Prostate gland (tissue), 2 donors: ENCODE results near the gene LRRC30. TPM values are rescaled to one million over a fixed set of nuclear protein-coding genes. Genes with fewer than 3 reads are reported as not detected.

Source experiments
- DNase-seq: peaks from one replicate; pipeline ENCODE4 v3.0.0-alpha.2; 2019; ENCODE audit warnings: low spot score
- H3K27ac ChIP-seq, 2 donors: fragments of 200-600 bp; sonication (generic); 2 replicates each; pipeline ENCODE4 v1.5.1; 2017 to 2019
- H3K27me3 ChIP-seq: fragments of 200-600 bp; sonication (generic); replicated peaks from 2 replicates; pipeline ENCODE4 v1.5.1; 2019; ENCODE audit not compliant: insufficient read depth
- H3K36me3 ChIP-seq, 2 donors: fragments of 200-600 bp; sonication (generic); 1 replicate in 1 of 2; 2 replicates in 1 of 2; pipeline versions ENCODE4 v1.5.1 to v1.8.1; 2017 to 2019
- H3K4me1 ChIP-seq: fragments of 200-600 bp; sonication (generic); replicated peaks from 2 replicates; pipeline ENCODE4 v1.5.1; 2019
- H3K4me3 ChIP-seq, 2 donors: fragments of 200-600 bp; sonication (generic); 2 replicates each; pipeline ENCODE4 v1.5.1; 2017 to 2019
- H3K9me3 ChIP-seq: fragments of 200-600 bp; sonication (generic); 2 replicates; pipeline ENCODE4 v1.5.1; 2017
- POLR2A ChIP-seq: fragments of 450-650 bp; IDR thresholded peaks from one replicate; pipeline ENCODE4 v1.6.1; 2016; ENCODE audit warnings: antibody characterized with exemption, mild to moderate bottlenecking
- POLR2AphosphoS5 ChIP-seq: sonication (generic); formaldehyde crosslinking; IDR thresholded peaks from one replicate; pipeline ENCODE4 v1.6.1; 2017; ENCODE audit warnings: antibody characterized with exemption
- WGBS: methylation state at CpG from one replicate; pipeline ENCODE4 v1.1.5; 2018; 5-methylcytosine and 5-hydroxymethylcytosine counted together
- intact Hi-C: fragments of 100-400 bp; cut with DNase I; formaldehyde crosslinking; loops from one replicate; pipeline ENCODE4 v1.14.2; 2022
- total RNA-seq, 2 donors: library from RNA; depleted of rRNA; stranded (reverse); fragments of >200 nt; gene quantifications; one replicate each; pipeline ENCODE4 v1.1.0, GENCODE V29; 2016
- TF ChIP-seq, protein P1 (sequence below), 4 experiments: fragments of 200-600 bp in 2 of 4; fragments of 450-650 bp in 2 of 4; sonication (generic) in 2 of 4; IDR thresholded peaks; 1 replicate in 3 of 4; 2 replicates in 1 of 4; pipeline ENCODE4 v1.5.1; 2016 to 2019; ENCODE audit warnings: antibody characterized with exemption in 4 of 4, mild to moderate bottlenecking in 2 of 4, moderate library complexity in 2 of 4

Gene LRRC30
- total RNA-seq, 2 donors from 2014 or later = not detected

DNA sequence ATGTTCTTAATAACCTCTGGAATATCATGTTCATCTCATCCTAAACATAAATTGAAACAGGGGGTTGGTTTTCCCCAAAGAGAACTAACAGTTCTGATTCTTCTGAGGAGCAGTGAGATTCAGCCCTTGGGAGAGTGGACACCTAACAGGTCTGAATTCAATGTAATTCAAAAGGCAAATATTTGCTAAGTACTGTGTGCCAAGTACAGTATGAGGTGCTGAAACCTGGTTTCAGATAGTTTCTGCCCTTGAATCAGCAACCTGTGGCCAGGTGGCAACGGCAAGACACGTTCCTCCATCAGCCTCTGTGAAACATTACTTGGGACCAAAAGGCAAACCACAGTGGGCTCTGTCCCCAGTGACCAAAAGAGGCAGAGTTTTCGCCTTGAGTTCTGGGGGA is 1.3 kb downstream of the LRRC30 start:
- no peaks in the 10 kb centered on the region for H3K27me3 ChIP-seq
- no peak for DNase-seq
- H3K4me1 ChIP-seq = no peaks in the 10 kb centered on the region
- H3K27ac ChIP-seq = no peak overlapping the region
- intact Hi-C loops = no loop called here
- no peak overlapping the region for H3K4me3 ChIP-seq
- no peaks in the 10 kb centered on the region for H3K9me3 ChIP-seq
- TF ChIP-seq POLR2AphosphoS5 (no peak), POLR2A (no peak)
- TF ChIP-seq, protein P1, sequence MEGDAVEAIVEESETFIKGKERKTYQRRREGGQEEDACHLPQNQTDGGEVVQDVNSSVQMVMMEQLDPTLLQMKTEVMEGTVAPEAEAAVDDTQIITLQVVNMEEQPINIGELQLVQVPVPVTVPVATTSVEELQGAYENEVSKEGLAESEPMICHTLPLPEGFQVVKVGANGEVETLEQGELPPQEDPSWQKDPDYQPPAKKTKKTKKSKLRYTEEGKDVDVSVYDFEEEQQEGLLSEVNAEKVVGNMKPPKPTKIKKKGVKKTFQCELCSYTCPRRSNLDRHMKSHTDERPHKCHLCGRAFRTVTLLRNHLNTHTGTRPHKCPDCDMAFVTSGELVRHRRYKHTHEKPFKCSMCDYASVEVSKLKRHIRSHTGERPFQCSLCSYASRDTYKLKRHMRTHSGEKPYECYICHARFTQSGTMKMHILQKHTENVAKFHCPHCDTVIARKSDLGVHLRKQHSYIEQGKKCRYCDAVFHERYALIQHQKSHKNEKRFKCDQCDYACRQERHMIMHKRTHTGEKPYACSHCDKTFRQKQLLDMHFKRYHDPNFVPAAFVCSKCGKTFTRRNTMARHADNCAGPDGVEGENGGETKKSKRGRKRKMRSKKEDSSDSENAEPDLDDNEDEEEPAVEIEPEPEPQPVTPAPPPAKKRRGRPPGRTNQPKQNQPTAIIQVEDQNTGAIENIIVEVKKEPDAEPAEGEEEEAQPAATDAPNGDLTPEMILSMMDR (IDR thresholded peaks at IDR 0.05) = no peak
- no peaks in the 10 kb centered on the region for H3K36me3 ChIP-seq
- WGBS = 86% methylated on average over 3 of the region's 3 CpGs

DNA sequence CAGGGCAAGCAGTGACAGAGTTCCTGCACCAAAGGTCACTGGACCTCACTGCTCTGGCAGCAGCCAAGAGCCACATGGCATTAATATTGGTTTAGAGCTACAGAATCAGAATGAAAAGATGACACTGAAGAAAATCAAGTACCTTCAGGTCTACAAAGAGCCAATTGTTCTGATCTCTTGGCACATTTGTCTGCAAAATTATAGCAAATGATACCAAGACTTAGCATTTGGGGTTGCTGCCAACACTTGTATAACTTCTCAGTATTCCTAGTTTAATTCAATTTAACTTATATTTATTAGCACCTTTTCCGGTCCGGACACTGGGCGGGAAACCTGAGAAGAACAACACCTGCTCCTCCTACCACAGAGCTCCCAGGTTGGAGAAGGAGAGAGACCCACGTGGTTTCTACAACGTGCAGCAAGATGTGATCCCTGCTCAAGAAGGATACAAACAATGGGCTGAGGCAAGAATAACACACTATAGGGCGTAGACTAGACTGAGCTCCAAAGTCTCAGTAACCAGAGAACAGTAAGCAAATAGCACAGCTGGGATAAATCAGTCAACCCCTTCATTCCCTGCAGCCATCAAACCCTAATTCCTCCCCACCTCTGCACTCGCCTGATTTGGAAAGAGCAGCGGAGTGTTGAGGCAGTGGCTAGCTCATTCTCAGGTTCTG is 2.4 kb downstream of the LRRC30 start:
- Histone ChIP-seq H3K4me3 (no peak overlapping the region), H3K27ac (no peak overlapping the region), H3K27me3 (no peaks in the 10 kb centered on the region), H3K36me3 (no peaks in the 10 kb centered on the region), H3K4me1 (no peaks in the 10 kb centered on the region), H3K9me3 (no peaks in the 10 kb centered on the region)
- intact Hi-C loops = no loop called here
- DNase-seq = no peak
- TF ChIP-seq, protein P1 (IDR thresholded peaks at IDR 0.05) = no peak
- TF ChIP-seq POLR2AphosphoS5 (no peak), POLR2A (no peak)
- WGBS = 55% methylated on average over 8 of the region's 8 CpGs

DNA sequence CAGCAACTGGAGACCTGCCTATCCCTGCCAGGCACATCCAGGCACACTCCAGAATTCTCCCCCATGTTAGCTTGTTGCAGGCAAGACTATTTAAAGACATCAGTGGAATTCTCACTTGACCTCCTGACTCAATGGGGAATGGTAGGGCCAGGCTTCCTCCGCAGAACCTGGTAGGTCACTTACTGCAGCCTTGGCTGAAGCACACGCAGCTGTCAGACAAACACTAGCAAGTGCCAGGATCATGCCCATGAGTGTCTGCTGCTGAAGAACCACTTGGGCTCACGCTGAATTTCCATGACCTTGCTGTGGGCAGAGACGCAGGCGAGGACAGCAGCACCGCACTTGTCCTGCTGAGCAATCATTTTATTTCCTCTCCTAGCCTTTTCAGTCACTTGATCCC is 3.2 kb downstream of the LRRC30 start:
- Histone ChIP-seq H3K4me1 (no peaks in the 10 kb centered on the region), H3K27me3 (no peaks in the 10 kb centered on the region), H3K4me3 (no peak overlapping the region), H3K36me3 (no peaks in the 10 kb centered on the region), H3K9me3 (no peaks in the 10 kb centered on the region), H3K27ac (no peak overlapping the region)
- WGBS = 92% methylated on average over 6 of the region's 6 CpGs
- intact Hi-C loops = no loop called here
- DNase-seq = no peak
- TF ChIP-seq POLR2AphosphoS5 (no peak), POLR2A (no peak)
- TF ChIP-seq, protein P1 (IDR thresholded peaks at IDR 0.05) = no peak

- 76% methylated on average over 4 of the region's 4 CpGs for WGBS
- intact Hi-C loops = no loop called here
- no peaks in the 10 kb centered on the region for H3K36me3 ChIP-seq
- no peak for DNase-seq
- H3K27me3 ChIP-seq = no peaks in the 10 kb centered on the region
- TF ChIP-seq, protein P1 (IDR thresholded peaks at IDR 0.05) = no peak
- no peak for TF ChIP-seq POLR2A
- no peak for TF ChIP-seq POLR2AphosphoS5
- H3K4me3 ChIP-seq = no peak overlapping the region
- H3K4me1 ChIP-seq = no peaks in the 10 kb centered on the region
- H3K9me3 ChIP-seq = no peaks in the 10 kb centered on the region
- no peak overlapping the region for H3K27ac ChIP-seq
These were observed 4.1 kb downstream of the LRRC30 start for GRCh38 chr18:7234956-7235355.

DNA sequence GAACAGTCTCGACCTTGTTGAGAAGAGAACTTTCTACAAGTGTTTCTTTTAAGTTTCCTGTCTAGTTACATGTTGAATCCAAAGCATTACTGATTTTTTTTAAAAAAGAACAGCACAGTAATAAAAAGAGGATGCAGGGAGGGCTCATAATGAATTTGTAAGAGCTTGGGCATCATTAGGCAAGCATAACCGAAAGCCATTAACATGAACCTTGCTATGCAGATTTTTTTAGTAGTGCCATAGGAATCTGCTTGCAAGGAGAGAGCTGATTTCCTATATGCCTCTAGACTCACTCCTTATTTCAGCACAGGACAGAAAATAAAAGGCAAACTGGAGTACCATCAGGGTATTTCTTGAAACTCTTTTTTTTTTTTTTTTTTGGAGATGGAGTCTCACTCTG is 5.2 kb downstream of the LRRC30 start:
- TF ChIP-seq POLR2A = no peak
- intact Hi-C loops = no loop called here
- Histone ChIP-seq H3K27me3 (no peaks in the 10 kb centered on the region), H3K27ac (no peak overlapping the region), H3K4me3 (no peak overlapping the region), H3K4me1 (no peaks in the 10 kb centered on the region), H3K9me3 (no peaks in the 10 kb centered on the region), H3K36me3 (no peaks in the 10 kb centered on the region)
- 59% methylated on average over 2 of the region's 2 CpGs for WGBS
- DNase-seq = no peak
